ENCODE results near the gene GH1.

Gene GH1

DNA sequence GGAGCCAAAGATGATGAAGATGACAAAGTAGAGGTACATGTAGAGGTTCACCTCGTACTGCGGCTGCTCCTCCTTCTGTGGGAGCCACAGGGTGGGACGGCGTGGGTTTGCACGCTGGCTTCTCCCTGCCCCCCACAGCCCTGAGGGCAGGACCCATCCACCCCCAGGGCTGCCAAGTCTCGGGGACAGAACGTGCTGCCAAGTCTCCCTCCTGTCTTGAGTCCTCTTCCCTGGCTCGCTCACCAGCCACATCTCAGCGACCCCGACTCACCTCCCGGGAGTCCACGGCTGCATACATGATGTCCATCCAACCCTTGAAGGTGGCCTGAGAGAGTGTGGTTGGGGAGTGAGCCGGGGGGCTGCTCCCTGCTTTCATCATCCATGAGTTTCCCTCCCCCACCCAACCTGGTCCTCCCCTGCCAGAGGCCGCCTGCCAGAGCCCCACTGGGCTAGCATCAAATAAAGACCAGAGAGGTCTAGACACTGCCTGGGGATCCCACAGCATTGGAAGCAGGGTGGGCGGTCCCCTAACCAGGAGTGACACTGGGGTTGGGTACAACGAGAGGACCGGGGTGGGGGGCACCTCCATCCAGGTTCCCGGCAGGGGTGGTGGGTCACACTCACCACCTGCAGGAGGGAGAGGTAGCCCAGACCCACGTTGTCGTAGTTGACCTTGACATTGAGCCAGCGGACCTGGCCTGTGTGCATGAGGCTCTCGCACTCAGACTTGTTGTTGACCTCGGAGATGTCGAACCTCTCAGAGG, 26.3 kb upstream of the GH1 start:
- TF ChIP-seq, protein P1, sequence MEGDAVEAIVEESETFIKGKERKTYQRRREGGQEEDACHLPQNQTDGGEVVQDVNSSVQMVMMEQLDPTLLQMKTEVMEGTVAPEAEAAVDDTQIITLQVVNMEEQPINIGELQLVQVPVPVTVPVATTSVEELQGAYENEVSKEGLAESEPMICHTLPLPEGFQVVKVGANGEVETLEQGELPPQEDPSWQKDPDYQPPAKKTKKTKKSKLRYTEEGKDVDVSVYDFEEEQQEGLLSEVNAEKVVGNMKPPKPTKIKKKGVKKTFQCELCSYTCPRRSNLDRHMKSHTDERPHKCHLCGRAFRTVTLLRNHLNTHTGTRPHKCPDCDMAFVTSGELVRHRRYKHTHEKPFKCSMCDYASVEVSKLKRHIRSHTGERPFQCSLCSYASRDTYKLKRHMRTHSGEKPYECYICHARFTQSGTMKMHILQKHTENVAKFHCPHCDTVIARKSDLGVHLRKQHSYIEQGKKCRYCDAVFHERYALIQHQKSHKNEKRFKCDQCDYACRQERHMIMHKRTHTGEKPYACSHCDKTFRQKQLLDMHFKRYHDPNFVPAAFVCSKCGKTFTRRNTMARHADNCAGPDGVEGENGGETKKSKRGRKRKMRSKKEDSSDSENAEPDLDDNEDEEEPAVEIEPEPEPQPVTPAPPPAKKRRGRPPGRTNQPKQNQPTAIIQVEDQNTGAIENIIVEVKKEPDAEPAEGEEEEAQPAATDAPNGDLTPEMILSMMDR (IDR thresholded peaks at IDR 0.05; ENCODE audit: low read depth, low read length, missing control alignments) = no peak
- in situ Hi-C loops (cut with HindIII; ENCODE audit: low sequenced_read_pairs) = loop anchor here (5.0 kb wide), 1 partner anchor 72 kb away; no protein-coding TSS in a partner anchor
- no peak for DNase-seq (ENCODE audit: low read depth)
- H3K4me3 ChIP-seq (ENCODE audit: low read depth, low read length) = no peak overlapping the region

DNA sequence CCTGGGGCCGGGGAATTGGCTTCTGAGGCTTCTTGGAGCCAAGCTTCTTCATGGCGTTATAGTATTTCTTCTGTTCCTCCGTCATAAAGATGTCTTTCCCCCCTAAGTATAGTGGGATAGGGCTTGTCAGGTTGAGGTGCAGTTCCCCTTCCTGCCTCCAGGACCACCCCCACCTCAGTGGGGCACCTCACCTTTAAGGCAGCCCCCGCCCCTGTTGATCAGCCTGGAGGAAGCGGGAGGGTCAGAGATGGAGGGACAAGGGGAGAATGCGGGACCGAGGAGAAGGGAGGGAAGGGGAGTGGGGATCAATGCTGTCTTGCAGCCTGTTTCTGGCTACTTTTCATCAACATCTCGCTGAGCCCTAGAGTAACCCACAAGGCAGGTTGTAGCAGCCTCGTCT, 25.1 kb upstream of the GH1 start:
- TF ChIP-seq, protein P1 (IDR thresholded peaks at IDR 0.05; ENCODE audit: low read depth, low read length, missing control alignments) = no peak
- H3K4me3 ChIP-seq (ENCODE audit: low read depth, low read length) = no peak overlapping the region
- no peak for DNase-seq (ENCODE audit: low read depth)
- in situ Hi-C loops (cut with HindIII; ENCODE audit: low sequenced_read_pairs) = loop anchor here (5.0 kb wide), 1 partner anchor 74 kb away; no protein-coding TSS in a partner anchor

DNA sequence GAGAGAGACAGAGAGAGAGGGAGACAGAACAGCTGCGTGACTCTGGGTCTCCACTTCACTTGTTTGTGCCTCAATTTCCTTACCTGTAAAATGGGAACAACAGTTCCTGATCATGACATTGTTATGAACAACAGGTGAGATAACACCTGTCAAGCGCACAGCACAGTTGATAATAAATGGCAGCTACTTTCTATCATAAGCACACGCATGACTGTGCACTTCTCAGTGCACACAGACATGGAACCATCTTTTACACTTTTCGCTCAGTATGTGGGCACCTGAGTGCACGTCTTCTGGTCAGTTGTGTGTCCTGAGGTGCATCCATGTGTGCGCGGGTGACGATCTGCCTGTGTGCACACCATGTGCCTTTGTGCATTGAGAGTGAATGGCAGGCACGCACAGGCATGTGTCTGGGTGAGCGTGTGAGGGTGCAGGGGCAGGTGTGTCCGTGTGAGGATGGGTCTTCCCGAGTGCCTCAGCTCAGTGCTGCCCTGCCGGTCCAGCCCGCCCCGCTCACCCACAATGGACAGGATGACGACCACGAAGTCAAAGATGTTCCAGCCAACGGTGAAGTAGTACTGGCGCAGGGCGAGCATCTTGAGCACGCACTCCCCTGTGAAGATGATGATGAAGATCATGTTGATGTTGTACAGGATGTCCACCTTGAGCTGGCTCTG, 23.8 kb upstream of the GH1 start:
- in situ Hi-C loops (cut with HindIII; ENCODE audit: low sequenced_read_pairs) = loop anchor here (5.0 kb wide), 1 partner anchor 75 kb away; no protein-coding TSS in a partner anchor

DNA sequence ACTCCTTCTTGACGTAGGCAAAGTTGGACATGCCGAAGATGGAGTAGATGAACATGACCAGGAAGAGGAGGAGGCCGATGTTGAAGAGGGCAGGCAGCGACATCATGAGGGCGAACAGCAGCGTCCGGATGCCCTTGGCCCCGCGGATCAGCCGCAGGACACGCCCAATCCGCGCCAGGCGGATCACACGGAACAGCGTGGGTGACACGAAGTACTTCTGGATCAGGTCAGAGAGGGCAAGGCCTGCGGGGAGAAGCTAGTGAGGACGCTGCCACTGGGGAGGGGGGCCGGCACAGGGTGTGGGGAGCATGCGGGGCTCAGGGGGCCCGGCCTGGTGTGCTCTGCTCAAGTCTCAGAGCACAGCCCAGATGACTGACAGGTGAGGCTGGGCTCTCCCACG, 23.1 kb upstream of the GH1 start:
- in situ Hi-C loops (cut with HindIII; ENCODE audit: low sequenced_read_pairs) = loop anchor here (5.0 kb wide), 1 partner anchor 76 kb away; no protein-coding TSS in a partner anchor
- H3K4me3 ChIP-seq (ENCODE audit: low read depth, low read length) = no peak overlapping the region
- TF ChIP-seq, protein P1 (IDR thresholded peaks at IDR 0.05; ENCODE audit: low read depth, low read length, missing control alignments) = no peak
- no peak for DNase-seq (ENCODE audit: low read depth)

More for the DNA sequence above, 23.8 kb upstream of the GH1 start:
- TF ChIP-seq, protein P1 (IDR thresholded peaks at IDR 0.05; ENCODE audit: low read depth, low read length, missing control alignments) = no peak
- no peak overlapping the region for H3K4me3 ChIP-seq (ENCODE audit: low read depth, low read length)
- DNase-seq (ENCODE audit: low read depth) = no peak

DNA sequence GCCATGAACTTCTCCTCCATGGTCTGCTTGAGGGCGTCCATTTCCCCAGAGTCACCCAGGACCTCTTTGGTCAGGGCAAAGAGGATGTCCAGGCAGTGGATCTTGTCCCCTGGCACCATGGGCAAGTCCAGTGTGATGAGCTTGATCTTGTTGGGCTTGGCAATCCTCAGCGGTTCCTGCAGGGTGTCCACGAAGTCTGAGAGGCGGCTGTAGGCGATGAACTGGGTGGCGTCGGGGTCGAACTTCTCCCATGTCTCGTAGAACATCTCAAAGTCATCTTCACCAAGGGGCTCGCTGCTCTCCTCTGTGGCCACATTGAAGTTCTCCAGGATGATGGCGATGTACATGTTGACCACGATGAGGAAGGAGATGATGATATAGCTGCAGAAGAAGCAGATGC, 22.5 kb upstream of the GH1 start:
- in situ Hi-C loops (cut with HindIII; ENCODE audit: low sequenced_read_pairs) = loop anchor here (5.0 kb wide), 1 partner anchor 76 kb away; no protein-coding TSS in a partner anchor
- TF ChIP-seq, protein P1 (IDR thresholded peaks at IDR 0.05; ENCODE audit: low read depth, low read length, missing control alignments) = no peak
- no peak overlapping the region for H3K4me3 ChIP-seq (ENCODE audit: low read depth, low read length)
- DNase-seq (ENCODE audit: low read depth) = no peak

DNA sequence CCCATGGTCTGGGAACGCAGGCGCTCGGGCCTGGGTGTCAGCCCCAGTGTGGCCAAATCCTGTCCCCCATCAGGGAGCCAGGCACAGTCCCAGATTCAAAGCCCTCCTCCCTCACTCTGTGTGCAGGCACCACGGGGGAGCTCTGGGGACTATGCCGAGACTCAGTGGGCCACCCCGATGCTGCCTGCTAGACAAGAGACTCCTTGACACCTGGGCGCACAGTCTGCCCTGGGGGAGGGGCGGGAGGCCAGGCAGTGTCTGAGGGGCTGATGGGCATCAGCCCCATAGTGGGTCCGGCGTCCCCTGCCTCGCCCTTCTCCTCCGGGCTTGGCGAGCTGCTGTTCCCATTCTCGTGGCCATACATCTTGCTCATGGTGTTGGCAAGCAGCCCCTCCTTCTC, 21.9 kb upstream of the GH1 start:
- no peak for DNase-seq (ENCODE audit: low read depth)
- in situ Hi-C loops (cut with HindIII; ENCODE audit: low sequenced_read_pairs) = loop anchor here (5.0 kb wide), 1 partner anchor 77 kb away; no protein-coding TSS in a partner anchor
- no peak overlapping the region for H3K4me3 ChIP-seq (ENCODE audit: low read depth, low read length)
- TF ChIP-seq, protein P1 (IDR thresholded peaks at IDR 0.05; ENCODE audit: low read depth, low read length, missing control alignments) = no peak
